ENCODE results near the gene PES1.
A peak's percentile ranks its signal among the peaks of the same experiment; 100 is the strongest.
"Not testable (repeated sequence)": the region's sequence is repeated elsewhere in the genome, so short reads cannot be mapped to it uniquely, and the experiment has no call there.

Gene PES1

DNA sequence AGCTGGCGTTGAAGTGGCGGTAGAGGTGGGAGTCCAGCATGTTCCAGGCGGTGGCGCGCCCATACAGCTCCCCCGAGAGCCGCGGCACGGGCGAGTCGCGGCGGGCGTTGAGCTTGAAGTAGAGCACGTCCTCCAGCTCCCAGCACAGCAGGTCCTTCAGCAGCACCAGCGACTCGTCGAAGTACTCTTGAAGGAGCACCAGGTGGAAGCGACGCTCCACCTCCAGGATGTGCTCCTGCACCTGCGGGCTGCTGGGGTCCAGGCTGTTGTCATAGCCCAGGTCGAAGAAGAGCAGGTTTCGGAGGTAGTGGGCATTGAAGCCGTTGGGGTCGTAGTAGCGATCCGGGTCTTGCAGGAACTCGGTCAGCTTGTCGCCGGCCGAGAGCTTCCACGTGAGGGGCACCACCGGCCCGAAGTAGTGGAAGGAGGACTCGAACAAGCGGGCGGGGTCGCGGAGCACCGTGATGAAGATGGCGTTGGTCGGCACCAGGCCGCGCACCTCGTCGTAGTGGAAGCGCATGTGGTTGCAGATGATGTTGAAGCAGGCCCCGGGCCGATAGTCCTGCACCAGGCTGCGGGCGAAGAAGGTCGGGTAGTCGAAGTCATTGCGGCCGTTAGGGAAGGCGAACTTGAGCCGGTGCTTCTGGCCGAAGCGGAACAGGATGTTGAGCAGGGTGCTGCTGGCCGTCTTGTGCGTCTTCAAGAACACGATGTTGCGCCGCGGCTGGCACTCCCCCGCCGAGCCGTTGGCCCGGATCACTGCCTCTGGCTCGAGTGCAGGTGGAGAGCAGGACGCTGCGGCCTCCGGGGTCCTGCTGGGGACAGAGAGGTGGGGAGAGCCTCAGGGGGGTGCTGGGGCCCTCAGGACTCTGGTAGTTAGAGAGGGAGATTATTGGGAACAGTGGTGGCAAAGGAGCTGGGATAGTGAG, 36.2 kb downstream of the PES1 start:
- no peak for DNase-seq (ENCODE audit: low spot score)

GRCh38 chr22:30553971-30554370, 37.7 kb downstream of the PES1 start:
- DNase-seq (ENCODE audit: low spot score) = no peak

GRCh38 chr22:30552719-30553118, 39.0 kb downstream of the PES1 start:
- DNase-seq (ENCODE audit: low spot score) = no peak

- not testable (repeated sequence) for DNase-seq (ENCODE audit: low spot score)
Observed at GRCh38 chr22:30551813-30552212, 39.9 kb downstream of the PES1 start.

GRCh38 chr22:30547188-30547587, 44.5 kb downstream of the PES1 start:
- no peak for DNase-seq (ENCODE audit: low spot score)

GRCh38 chr22:30546616-30547015, 45.1 kb downstream of the PES1 start, which contains the start of gene SEC14L6:
SEC14L6 (minus strand) TSS chr22:30546741; CDS start chr22:30546682, 59 bp downstream.
- DNase-seq (ENCODE audit: low spot score) = no peak

DNA sequence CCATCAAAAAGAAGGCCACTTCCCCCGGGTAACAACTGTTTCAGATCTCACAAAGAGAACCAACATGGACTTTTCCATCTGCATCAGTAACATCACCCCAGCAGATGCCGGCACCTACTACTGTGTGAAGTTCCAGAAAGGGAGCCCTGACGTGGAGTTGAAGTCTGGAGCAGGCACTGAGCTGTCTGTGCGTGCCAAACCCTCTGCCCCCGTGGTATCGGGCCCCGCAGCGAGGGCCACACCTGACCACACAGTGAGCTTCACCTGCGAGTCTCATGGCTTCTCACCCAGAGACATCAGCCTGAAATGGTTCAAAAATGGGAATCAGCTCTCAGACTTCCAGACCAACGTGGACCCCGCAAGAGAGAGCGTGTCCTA, 48.9 kb downstream of the PES1 start:
- no peak for DNase-seq (ENCODE audit: low spot score)

DNA sequence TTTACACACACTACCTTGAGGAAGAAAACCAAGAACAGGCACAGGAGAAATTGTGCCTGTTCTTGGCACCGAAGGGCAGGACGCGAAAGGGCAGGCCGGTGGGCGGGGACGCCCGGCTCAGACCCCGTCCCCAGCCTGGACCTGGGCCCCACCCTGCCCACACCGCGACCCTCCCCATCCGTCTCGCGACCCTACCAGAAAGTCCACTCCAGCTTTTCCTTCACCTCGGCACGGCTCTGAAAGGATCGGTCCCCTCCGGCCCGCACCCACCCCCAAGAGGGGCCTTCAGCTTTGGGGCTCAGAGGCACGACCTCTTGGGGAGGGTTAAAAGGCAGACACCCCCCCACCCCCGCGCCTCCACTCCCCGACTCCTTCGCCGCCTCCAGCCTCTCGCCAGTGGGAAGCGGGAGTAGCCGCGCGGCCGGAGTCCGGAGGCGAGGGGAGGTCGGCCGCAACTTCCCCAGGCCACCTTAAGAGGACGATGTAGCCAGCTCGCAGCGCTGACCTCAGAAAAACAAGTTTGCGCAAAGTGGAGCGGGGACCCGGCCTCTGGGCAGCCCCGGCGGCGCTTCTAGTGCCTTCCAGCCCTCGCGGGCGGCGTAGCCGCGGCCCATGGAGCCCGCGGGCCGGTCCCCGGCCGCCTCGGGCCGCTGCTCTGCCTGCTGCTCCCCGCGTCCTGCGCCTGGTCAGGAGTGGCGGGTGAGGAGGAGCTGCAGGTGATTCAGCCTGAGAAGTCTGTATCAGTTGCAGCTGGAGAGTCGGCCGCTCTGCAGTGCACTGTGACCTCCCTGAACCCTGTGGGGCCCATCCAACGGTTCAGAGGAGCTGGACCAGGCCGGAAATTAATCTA, 49.5 kb downstream of the PES1 start:
- peak; percentile 37 for DNase-seq (ENCODE audit: low spot score)

GRCh38 chr22:30541511-30541910, 50.2 kb downstream of the PES1 start:
- DNase-seq (ENCODE audit: low spot score) = not testable (repeated sequence)

GRCh38 chr22:30539368-30539767, 52.3 kb downstream of the PES1 start:
- no peak for DNase-seq (ENCODE audit: low spot score)

DNA sequence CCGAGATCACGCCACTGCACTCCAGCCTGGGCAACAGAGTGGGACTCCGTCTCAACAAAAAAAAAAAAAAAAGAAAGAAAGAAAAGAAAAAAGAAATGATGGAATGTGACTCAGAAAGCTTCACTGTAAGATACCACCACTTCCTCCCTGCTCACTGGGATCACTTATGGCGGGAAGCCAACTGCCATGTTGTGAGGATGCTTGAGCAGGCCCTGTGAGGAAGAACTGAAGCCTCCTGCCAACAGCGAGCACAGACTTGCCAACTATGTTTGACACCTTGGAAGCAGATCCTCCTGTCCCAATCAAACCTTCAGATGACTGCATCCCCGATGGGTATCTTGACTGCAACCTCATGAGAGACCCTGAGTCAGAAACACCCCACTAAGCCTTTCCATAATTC, 53.4 kb downstream of the PES1 start:
- DNase-seq (ENCODE audit: low spot score) = no peak

- no peak for DNase-seq (ENCODE audit: low spot score)
Observed at GRCh38 chr22:30537083-30537731, 54.5 kb downstream of the PES1 start.

DNA sequence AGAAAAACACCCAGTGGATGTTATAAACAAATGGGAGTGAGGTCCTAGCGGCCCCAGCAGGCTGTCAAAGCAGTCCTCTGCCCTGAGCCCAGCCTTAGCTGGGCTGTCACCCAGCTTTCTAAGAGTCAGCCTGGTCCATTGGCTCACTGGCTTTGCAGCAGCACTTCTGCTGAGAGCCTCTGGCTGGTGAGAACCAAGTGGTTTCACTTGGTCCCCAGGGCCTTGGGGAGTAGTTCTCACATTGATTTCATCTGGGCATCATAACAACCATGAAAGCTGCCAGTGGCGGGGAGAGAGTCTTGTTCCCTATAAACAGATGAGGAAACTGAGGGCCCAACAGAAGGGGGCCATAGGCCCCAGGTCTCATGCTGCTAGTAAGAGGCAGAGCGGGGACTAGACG, 56.5 kb downstream of the PES1 start:
- no peak for DNase-seq (ENCODE audit: low spot score)

DNA sequence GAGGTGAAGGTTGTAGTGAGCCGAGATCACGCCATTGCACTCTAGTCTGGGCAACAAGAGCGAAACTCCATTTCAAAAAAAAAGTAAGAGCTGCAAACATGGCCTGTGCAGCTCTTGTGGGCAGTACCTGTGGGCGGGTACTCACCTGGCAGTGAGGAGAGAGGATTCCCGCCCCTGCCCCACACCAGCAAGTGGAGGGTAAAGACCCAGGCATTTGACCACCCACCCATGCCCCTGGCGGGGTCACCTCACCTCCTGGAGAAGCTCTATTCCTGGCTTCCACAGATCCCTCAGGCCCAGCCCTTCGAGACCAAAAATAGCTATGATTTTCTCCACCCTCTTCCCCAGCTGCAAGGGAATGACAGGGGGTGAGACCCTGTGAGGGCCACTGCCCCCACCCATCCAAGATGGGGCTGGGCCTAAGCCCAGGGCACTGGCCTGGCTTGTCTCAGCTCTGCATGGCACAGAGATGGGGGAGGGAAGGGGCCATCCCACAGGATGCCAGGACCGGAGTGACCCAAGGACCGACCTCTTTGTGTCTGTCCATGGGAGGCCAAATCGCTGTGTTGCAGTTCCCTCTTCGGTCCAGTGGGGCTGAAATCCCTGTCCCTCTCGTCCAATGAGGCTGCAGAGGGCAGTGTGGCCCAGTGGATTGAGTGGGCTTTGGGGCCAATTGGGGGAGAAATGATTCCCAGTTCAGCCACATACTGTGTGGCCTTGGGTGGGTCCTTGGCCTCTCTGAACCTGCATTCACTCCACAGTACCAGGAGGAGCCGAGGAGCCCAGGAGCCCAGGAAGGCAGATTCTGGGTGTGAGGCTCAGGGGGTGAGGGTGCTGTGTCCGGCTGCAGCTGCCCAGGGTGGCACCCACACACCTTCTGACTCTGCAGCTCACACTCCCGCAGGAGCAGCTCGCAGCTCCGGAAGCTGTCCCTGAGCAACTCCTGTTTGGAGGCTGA, 59.8 kb downstream of the PES1 start:
- DNase-seq (ENCODE audit: low spot score) = no peak

DNA sequence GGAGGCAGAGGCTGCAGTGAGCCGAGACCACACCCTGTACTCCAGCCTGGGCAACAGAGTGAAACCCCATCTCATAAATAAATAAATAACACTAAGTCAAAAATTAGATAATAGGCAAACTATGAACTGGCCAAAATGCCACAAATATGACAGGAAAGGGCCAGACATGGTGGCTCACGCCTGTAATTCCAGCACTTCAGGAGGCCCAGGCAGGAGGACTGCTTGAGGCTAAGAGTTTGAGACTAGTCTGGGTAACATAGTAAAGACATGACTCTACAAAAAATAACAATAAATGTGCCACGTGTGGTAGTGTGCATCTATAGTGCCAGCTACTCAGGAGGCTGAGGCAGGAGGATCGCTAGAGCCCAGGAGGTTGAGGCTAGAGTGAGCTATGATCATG, 65.1 kb downstream of the PES1 start:
- no peak for DNase-seq (ENCODE audit: low spot score)

Data from GM03348 (cell line).